ENCODE results near the gene CAMTA1.

The CAMTA1 gene

DNA sequence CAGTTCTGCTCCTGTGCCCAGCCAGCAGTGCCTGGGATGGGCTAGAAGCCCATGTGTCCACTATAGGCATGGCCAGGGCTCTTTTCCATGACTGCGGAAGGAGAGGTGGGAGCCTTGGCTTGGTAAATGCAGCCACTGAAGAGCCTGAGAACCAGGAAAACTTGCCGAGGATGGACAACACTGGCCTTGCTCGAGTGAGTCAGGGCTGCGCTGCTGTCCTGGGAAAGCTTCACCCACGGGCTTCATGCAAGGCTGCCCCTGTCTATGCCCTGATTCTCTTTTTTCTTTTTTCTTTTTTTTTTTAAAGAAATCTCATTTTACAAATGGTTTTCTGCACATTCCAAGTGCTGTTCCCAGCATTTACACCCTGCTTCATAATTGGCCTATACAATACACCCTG, 156.5 kb downstream of the CAMTA1 start:
- no peak for DNase-seq

GRCh38 chr1:6942990-6943389, 157.7 kb downstream of the CAMTA1 start:
- DNase-seq: no peak

DNA sequence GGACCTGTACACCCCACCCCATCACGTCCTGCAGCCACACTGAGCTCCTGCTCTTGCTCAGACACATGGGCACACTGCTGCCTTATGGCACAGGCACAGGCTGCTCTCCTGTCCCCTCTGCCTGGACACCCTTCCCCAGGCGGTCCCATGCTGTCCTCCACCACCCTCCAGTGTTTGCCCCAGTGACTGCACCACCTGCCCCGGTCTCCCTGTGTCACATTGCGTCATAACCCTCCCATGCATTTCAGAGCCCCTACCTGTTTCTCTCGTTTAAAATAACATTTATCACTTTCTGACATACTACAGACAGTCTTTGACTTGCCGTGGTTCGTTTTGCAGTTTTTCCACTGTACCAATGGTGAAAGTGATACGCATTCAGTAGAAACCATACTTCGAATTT, 159.2 kb downstream of the CAMTA1 start:
- DNase-seq: no peak

DNA sequence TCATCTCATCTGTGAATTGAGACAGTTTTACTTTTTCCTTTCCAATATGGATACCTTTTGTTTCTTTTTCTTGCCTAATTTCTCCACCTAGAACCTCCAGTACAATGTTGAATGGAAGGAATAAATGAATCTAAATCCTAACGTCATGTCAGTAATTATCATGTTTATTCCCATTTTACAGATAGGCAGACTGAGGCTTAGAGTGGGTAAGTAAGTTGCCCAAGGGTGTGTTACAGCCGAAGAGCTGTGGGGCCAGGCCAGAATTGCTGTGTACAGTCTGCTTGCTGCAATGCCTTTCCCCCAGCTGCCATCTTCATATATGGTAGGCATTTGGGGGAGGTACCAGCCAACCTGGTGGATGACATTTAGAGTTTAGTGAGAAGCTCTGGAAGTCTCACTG, 162.7 kb downstream of the CAMTA1 start:
- no peak for DNase-seq

GRCh38 chr1:6948416-6948815, 163.2 kb downstream of the CAMTA1 start:
- no peak for DNase-seq

DNA sequence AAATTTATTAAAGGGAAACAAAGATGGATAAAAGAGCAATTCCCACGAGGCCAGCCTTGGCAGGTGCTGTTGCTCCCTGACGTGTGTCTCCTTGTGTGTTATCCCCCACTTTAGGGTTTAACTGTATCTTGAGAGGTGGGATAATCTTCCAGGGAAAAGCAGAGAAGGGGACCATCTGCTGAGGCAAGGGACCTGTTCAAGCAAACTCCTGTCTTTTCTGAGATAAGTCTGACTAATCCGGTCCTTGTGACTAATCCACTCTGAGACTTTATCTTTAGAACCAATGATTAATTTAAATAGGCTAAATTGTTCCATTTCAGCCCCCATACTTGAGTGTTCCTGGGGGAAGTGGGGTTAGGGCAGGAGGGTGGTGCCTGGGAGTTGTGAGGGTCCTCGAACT, 163.6 kb downstream of the CAMTA1 start:
- no peak for DNase-seq

- no peak for DNase-seq
Observed at GRCh38 chr1:6950001-6950765, 164.9 kb downstream of the CAMTA1 start.

GRCh38 chr1:6951536-6951935, 166.3 kb downstream of the CAMTA1 start:
- DNase-seq: no peak

DNA sequence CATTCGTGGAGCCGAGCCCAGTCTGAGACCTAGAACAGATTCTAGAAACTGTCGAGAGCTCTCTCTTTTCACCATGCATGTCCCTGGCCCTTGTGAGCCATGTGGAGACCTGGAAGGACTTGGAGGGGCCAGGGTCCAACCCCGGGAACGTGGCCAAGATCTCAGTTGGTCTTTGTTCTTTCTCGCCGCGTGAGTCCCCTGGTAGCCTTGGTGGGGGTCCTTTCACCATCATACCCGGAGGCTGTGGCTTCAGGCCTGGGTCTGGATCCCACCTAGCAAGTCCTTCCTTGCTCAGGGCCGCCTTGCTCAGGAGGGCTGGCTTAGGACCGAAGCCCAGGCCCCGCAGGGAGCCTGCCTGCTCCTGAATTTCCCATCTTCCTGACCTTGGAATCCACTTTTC, 168.0 kb downstream of the CAMTA1 start:
- no peak for DNase-seq

GRCh38 chr1:6953907-6954364, 168.7 kb downstream of the CAMTA1 start:
- DNase-seq: no peak

- no peak for DNase-seq
Observed at GRCh38 chr1:6954591-6954990, 169.3 kb downstream of the CAMTA1 start.

- DNase-seq: no peak
Observed at GRCh38 chr1:6955357-6956094, 170.3 kb downstream of the CAMTA1 start.

- no peak for DNase-seq
Observed at GRCh38 chr1:6956488-6957159, 171.4 kb downstream of the CAMTA1 start.

DNA sequence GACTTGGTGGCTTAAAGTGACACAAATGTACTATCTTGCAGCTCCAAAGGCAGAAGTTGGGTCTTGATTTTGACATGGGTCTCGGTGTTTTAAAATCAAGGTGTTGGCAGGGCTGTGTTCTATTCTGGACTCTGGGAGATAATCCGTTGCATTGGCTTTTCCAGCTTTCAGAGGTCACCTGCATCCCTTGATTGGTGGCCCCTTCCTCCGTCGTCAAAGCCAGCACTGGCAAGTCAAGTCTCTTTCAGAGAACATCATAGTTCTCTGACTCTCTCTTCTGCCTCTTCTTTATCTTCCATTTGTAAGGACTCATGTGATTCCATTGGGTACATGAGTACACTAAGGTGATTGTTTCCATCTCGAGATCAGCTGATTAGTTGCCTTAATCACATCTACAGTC, 172.1 kb downstream of the CAMTA1 start:
- DNase-seq: no peak

GRCh38 chr1:6958407-6959030, 173.3 kb downstream of the CAMTA1 start:
- no peak for DNase-seq

DNA sequence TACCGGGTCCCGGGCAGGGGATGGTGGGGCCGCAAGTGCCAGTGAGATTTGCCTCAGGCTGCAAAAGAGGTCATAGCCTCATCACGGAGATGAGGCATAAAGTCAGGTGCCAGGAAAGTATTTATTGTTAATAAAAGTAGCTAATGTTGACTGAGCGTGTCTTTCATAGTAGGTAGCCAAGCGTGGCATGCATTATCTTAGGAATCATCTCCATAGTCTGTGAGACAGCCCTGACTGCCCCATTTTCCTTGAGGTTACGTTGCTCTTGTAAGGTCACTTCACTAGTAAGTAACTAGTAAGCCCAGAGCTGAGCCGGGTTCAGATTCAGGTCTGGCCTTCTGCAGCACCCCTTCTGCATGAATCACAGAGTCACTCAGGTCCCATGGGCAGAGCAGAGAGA, 174.2 kb downstream of the CAMTA1 start:
- no peak for DNase-seq

GRCh38 chr1:6960291-6960811, 175.1 kb downstream of the CAMTA1 start:
- DNase-seq: peak; percentile 80

DNA sequence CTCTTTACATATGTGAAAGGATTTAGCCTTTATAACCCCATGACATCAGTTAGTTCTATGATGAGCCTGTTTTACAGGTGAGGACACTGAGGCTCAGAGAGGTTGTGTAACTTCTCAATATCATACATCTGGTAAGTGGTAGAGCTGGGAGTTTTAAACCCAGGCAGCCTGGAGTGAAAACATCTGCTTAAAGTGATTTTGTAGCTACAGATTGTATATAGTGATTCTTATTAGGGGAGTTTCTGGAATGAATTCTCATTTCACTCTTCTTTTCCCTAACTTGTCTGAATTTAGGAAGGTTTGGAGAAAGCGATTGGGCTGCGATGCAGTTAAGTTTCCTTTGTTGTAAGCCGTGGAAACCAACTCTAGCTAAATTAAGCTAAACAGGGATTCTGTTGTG, 175.6 kb downstream of the CAMTA1 start:
- DNase-seq: no peak

DNA sequence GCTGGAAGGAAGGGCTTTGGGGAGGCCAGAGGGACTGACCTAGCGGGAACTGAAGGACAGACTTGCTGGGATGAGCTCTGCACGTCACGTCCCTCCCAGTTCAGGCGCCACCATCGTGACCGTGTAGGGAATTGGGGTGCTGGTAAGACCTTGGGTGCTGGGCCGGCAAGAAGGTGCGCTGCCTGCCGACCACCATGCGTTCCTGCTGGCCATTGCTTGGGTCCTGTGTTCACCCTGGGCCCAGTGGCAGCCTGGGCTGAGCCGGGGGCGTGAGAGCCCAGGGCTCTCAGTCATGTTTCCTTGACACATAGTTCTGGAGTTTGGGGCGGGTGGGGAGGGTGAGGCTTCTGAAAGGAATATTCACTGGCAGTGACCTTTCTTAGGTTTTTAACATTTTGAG, 176.0 kb downstream of the CAMTA1 start:
- no peak for DNase-seq

DNA sequence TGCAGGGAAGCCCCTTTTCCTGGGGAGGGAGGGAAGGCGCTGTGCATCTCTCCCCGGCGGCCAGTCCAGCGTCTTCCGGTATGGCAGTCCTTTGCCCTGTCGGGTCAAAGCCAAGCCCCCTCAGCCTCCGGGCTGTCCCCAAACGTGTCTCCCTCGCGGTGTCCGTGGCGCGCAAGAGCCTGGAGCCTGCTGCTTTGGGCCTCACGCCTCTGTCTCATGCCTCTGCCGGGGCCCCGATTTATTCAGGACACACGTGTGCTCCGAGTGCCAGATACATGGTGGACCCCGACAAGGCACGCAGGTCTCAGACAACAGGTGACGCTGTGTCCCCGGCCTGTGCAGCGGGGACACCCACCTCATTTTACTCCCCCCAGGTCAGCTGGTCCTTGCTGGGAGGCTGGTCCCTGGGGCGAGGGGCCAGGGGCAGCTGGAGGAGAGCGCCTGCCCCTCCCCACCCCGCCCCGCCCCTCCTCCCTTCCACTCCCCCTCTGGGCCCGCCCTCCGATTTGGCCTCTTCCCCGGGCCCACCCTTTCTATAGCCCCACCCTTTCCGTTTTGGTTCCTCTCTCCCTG, 176.7 kb downstream of the CAMTA1 start:
- no peak for DNase-seq

DNA sequence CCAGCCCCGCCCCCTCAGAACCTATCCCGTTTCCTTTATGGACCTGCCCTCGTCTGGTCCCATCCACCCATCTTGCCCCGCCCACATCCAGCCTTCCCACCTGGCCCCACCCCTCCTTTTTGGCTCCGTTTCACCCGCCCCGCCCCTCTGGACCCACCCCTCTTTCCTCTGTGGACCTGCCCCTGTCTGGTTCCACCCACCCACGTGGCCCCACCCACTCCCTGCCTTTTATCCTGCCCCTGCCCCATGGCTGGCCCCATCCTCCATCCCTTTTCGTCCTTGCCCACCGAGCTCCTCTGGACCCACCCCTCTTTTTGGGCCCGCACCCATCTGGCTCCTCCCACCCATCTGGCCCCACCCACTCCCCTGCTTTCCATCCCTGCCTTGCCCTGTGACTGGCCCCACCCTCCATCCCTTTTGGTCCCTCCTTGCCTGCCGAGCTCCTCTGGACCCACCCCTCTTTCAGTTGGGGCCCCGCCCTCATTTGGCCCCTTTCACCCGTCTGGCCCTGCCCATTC, 177.3 kb downstream of the CAMTA1 start:
- no peak for DNase-seq
